Fibroblast of peridontal ligament (primary cell): ENCODE data around the gene KCNK6.
A peak's percentile ranks its signal among the peaks of the same experiment; 100 is the strongest.

Experiments used
- DNase-seq: peaks from one replicate; pipeline ENCODE4 v3.0.0-alpha.2; 2010; ENCODE audit errors: extremely low read depth

The KCNK6 gene

DNA sequence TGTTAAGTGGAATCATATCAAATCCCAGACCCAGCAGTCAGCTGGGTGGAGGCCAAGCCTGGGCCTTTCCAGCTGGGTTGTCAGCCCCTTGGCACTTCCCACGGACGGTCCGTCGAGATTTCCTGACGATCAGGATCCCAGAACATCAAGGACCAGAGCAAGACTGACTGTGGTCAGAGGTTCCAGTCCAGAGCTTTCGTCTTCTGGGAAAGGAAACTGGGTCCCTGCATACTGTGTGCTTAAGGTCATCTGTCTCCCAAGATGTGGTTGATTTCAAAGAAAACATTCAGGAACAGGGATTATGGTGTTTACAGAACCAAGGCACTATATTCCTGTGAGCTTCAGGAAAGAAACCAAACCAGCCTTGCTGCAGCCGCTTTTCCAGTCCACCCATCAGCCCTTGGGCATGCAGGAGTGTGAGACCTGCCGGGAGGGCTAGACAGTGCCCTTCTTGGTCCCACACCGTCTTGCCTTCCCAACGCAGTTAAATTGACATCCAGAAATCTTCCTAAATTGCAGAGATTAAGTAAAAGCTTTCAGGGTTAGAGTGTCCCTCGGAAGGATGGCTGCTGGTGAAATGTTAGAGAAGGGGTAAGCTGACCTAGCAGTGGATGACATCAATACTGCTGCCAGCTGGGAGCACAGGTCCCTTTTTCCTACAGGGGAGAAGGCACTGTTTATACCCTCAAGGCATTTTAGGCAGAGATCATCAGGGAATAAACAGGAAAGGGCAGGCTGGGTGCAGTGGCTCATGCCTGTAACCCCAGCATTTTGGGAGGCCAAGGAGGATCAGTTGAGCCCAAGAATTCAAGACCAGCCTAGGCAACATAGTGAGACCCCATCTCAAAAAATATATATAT lies 20.6 kb upstream of the KCNK6 start:
- peak; percentile 55 for DNase-seq

DNA sequence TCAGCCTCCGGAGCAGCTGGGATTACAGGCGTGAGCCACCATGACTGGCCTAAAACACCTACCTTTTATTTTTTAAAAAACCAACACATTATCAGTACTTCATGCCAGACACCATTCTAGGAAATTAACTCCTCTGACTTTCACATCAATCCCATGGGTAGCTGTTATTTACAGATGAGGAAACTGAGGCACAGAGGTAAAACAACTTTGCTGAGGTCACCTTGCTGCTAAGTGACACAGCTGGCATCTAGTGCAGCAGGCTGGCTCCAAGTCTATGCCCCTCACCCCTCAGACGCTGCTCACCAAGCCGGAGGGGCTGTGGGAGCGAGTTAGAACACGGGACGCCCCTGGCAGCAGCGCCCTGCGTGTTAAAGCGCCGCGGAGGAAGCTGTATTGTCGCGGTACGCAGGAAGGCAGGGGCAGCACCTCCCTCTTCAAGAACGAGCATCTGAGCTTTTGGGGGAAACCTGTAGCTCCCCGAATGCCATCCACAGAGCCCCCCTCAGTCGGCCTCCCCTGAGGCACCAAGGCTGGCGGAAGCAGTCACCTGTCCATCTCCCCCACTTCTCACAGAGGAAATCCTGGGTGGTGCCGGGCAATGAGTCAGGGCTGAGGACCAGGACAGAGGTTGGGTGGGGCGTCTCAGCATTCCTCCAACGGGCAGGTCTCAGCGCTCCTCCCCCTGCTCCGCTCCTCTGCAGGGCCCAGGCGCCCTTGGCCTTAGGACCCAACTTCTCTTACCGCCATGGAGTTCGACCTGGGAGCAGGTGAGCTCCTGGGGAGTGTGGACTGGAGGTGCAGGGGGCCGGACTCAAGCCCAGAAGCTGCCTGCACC lies 15.9 kb upstream of the KCNK6 start, which contains the start of gene C19orf33:
C19orf33 (plus strand) TSS at position 735 of the 835 bp plus-strand sequence; CDS start at position 746, 11 bp downstream.
- DNase-seq: no peak

DNA sequence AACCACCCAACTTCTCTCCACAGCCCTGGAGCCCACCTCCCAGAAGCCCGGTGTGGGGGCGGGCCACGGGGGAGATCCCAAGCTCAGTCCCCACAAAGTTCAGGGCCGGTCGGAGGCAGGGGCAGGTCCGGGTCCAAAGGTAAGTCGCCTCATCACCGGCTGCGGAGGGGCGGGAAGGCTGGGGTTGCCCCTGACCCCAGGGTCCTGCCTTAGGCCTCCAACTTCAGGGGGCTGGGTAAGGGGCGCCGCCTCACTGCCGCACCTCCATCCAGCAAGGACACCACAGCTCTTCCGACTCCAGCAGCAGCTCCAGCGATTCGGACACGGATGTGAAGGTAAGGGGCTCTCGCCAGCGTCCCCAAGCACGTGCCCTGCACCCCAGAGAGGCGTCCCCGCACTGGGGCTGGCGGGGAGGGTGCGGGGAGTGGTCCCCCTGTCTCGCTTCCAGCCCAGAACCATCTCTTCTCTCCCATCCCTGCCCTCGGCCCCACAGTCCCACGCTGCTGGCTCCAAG lies 15.2 kb upstream of the KCNK6 start:
- DNase-seq: no peak

DNA sequence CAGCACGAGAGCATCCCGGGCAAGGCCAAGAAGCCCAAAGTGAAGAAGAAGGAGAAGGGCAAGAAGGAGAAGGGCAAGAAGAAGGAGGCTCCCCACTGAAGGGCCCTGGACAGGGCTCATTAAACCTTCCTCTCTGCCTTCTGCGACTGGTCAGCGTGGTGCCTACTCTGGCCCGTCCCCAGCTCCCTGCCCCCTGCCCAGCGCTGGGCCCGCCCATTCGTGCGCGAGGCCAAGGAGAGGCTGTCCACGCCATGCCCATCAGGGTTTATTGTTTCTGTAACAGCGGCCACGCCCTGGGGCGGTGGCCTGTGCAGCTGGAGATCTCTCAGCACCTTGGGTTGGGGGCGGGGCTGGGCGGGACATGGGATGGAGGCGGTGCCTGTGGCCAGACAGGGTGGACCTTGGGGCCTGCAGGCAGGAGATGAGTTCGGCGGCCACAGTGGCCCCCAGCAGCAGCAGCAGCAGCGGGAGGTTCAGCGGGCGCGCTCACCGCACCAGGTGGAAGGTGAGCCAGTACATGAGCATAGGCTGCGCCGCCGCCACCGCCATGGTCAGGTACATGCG lies 14.7 kb upstream of the KCNK6 start:
- DNase-seq: no peak

DNA sequence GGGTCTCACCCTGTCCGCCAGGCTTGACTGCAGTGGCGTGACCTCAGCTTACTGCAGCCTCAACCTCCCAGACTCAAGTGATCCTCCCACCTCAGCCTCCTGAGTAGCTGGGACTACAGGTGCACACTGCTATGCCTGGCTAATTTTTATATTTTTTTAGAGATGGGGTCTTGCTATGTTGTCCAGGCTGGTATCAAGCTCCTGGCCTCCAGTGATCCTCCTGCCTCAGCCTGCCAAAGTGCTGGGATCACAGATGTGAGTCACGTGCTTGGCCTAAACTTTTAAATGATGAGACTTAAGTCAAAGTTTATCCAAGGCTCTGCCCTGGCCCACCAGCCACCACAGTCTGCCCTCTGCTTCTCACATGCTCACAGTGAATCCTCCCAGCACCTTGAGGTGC lies 13.4 kb upstream of the KCNK6 start:
- DNase-seq: no peak

DNA sequence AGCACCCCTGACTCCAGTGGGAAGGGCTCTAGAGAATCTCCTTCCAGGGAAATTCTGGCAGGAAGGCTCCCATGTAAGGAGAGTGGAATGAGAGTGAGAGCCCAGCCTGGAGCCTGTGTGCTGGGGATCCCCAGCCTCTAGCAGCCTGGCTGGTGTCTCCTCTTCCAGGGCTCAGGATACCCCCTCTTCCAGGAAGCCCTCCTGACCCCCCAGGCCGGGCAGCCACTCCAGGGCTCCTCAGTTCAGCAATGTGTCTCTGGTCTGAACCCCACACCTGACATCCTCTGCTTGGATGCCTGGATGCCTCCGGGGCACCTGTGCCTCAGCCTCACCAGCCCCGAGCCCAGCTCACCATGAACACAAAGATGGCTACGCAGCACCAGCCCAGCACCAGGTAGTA lies 12.6 kb upstream of the KCNK6 start:
- DNase-seq: no peak

DNA sequence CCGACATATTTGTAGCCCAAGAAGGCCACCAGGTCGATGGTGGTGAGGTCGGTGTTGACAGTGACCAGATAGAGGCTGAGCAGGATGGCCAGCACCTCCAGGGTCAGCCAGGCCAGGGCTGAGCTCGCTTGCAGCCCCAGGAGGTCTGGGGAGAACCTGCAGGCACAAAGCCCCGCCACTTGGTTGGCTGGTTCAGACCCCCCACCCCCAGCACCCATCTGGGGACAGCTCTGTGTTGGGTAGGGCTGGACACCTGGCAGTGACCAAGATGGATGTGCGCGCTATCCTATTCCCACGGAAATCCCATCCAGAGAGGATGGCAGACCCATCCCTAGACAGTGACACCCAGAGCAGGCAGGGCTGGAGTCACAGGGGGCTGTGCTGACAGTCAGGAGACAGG lies 12.0 kb upstream of the KCNK6 start:
- DNase-seq: no peak

DNA sequence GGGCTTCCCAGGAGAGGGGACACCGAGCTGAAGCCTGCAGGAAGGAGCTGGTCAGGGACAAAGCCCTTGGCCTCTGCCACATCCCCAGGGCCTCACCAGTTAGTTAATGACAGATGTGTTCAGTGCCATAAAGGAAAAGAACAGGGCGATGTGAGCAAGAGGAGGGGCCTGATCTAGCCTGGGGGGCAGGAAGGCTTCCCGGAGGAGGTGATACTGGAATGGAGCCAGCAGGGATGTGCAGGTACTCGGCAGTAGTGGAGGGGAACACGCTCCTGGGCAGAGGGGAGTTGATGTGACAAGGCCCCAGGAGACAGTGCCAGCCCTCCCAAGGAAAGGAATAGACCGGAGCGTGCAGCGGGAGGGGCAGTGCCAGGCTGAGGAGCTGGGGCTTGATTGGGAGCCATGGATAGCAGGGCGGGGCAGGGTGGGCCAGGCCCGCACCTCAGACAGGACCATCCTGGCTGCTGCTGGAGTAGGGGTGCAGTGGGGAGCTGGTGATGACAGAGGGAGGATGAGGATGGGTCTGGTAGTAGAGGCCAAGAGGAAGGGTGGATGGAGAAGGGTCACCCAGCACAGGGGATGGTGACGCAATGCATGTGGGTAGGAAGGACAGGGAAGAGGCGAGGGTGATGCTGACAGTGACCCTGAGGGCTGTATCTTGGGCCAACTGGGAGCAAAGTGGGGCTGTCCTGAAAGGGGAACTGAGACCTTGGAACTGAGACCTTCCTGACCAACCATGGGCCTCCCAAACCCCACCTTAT lies 11.5 kb upstream of the KCNK6 start:
- no peak for DNase-seq

DNA sequence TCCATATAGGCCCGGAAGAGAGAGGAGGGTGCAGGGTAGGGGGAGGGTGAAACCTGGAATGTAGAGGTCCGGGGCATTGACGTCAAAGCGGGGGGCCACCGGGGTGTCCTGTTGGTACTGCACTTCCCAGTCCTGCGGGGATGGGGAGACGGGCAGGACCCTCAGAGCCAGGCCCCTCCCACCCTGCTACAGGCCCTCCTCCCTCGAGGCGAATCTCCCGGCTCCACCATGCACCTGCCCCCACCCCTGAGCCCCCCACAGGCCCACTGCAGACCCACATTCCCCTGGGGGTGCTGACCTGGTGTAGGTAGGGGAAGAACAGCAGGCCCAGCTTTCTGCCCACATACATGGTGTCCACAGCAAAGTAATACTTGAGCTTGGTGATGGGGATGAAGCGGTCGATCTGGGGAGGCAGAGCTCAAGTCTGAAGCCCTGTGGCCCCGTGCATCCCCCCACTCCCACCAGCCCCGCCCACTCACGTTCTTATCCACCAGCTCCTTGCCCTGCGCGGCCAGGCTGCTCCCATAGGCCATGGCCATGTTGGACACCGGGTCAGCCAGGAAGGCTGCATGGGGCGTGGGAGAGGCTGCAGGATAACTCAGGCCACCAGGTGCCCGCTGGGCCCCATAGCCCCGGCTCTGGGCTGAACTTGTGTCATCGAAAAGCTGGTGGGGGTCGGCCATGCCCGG lies 10.6 kb upstream of the KCNK6 start:
- no peak for DNase-seq

DNA sequence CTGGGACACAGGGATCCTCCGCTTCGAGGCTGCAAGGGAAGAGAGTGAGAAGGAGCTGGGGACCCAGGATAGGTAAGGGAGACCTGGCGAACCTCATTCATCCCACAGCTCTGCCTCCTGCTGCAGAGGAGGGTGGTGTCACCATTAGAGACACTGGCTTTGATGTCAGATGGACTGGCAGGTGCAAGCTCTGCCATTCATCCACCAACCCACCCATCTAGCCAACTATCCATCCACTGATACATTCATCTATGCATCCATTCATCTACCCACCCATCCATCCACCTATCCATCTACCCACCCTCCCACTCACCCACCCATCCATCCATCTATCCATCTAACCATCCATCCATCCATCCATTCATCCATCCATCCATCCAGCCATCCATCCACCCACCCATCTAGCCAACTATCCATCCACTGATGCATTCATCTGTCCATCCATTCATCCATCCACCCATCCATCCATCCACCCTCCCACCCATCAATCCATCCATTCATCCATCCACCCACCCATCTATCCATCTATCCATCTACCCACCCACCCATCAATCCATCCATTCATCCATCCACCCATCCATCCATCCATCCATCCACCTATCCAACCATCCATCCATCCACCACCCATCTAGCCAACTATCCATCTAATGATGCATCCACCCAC lies 9.9 kb upstream of the KCNK6 start:
- no peak for DNase-seq

DNA sequence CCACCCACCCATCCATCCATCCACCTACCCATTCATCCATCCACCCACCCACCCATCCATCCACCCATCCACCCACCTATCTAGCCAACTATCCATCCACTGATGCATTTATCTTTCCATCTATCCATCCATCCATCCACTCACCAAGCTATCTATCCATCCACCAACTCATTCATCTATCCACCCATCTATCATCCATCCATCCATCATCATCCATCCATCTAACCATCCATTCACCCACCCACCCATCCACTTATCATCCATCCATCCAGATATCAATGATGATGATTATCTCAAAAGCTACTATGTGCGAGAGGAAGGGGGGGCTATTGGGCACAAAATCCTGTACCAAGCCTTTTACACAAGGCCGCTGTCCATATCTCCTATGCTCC lies 9.4 kb upstream of the KCNK6 start:
- no peak for DNase-seq

DNA sequence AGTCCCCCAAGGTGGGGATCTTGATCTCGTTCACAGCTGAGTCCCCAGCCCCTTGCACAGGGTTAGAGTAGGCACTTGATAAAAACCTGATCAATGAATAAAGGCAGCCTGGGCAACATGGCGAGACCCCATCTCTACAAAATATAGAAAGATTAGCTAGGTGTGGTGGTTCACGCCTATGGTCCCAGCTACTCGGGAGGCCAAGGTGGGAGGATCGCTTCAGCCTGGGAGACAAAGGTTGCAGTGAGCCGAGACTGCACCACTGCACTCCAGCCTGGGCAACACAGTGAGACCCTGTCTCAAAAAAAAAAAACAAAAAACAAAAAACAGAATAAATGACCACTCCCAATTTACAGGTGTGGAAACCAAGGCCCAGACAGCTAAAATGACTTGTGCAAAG lies 8.7 kb upstream of the KCNK6 start:
- DNase-seq: no peak

DNA sequence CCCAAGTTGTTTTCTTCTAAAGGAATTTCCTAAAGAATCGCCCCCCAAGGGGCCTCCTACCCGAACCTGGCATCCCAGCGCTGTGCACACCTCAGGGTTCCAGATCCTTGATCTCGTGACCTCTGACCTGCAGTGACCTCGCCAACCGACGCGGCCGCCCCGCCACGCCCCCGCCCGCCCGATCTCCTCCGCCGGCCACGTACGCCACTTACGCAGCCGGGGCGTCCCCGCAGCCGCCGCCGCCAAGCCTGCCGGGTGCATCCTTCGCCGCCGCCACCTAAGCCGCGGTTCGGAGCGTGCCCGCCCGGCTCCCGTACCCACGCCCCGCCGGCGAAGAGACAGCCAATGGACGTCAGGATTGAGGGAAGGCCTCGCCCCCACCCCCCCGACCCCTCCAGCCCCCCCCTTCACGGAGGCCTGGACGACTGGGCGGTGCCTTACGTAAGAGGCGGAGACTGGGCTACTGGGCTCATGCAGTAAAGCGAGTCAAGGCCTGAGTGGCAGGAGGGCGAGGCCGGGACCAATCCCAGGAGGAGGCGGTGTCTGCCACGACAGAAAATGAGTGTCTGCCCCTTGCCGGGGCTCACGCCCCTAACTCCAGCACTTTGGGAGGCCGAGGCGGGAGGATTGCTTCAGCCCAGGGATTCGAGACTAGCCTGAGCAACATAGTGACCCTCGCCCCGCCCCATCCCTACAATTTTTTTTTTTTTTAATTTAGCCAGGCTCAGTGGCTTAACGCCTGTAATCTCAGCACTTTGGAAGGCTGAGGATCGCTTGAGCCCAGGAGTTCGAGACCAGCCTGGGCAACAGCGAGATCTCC lies 3.8 kb upstream of the KCNK6 start, which contains the start of gene YIF1B:
YIF1B (minus strand) TSS at position 291 of the 820 bp plus-strand sequence; CDS start at position 261, 30 bp downstream.
- DNase-seq: peak; percentile 95

DNA sequence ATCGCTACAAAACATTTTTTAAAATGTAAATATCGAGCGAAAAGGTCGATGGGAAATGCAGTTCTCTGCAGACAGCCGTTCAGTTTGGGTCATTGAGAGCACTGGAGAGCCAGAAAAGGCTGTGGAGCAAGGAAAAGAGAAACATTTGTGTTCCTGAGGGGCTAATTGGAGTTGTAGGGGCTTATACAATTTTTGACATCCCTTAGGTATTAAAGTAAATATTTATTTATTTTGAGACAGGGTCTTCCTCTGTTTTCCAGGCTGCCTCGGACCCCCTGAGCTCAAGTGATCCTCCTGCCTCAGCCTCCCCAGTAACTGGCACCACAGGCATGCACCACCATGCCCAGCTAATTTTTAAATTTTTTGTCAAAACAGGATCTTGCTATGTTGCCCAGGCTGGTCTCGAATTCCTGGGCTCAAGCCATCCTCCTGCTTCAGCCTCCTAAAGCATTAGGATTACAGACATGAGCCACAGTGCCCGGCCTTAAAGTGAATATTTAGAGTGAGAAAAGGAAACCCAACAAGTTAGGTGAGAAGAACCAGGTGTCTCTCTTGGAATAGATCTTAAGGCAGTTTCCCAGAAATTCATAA lies 3.1 kb upstream of the KCNK6 start:
- DNase-seq: no peak

DNA sequence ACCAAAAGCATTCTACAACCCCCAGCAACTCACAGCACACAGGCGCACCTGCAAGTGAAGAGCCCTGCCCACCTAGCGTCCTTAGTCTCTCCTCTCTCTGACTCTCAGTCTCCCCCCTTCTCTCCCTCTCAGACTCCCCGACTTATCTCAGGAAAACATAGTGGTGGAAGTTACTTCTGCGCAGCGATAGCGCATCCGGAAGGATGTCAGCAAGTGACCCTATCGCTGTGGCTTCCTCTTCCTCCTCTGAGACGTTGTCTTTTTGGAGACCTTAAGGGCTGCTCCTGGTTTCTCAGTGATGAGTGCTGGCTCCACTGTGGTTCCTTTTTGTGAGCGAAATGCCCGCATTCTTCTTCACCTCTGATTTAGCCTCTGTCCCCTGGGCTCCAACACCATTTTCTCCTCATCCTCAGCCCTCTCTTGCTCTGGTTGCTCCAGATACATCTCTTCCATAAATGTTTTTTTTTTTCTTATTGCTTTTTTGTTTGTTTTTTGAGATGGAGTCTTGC lies 2.5 kb upstream of the KCNK6 start:
- no peak for DNase-seq

DNA sequence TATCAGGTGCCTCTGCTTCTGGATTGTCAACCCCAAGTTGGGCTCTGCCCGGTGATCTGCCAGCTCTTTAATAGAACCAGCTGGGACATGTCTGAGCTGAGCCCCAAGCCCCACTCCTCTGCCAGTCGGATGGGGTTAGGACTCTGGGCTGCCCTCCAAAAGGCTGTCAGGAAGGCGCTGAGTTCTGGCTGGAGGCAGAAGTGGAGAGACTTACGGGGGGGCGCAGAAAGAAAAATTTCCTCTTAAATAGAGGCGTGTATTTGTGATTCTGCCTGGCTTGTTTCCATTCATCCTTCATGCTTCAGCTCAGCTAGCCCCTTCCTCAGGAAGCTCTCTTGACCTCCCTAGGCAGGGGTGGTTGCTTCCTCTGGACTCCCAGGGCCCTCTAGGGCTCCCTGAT lies 985 bp upstream of the KCNK6 start:
- no peak for DNase-seq

DNA sequence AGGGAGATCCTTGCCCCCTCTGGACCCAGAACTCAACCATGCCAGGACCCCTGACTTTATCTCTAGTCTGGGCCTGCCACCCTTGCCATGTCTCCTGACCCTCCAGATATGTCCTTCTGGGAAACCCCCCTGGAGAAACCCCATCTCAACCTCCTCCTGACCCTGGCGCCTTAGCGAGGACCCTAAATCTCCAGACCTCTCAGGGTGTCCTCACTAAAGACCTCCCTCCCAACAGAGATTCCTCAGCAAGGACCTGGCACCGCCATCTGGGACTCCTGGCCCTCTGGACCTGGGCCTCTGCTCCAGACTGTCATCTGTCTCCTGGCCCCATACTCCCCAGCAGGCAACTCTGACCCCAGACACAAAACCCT lies 1.3 kb downstream of the KCNK6 start:
- no peak for DNase-seq

DNA sequence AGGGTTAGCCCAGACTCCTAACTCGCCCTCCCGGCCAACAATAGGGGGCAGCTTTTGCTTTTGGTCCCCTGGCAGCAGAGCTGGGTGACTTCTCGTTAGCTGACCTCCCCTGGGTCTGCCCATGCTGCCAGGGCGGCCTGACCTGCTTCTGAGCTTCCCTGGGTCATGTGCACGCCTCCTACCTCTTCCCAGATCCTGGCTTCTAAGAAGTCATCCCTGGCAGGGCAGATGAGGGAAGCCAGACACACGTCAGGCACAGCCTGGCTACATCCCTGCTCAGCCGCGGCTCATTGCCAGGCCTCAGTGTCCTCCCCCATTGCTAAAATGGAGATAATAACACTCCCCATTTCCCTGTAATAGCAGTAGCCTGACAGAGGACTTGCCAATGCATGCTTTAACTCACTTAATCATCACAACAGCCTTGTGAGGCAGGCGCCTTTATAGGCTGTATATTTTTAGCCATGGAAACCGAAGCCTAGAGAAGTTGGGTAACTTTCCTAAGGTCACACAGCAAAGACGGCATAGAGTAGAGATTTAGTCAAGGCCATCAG lies 2.1 kb downstream of the KCNK6 start:
- DNase-seq: peak; percentile 9

DNA sequence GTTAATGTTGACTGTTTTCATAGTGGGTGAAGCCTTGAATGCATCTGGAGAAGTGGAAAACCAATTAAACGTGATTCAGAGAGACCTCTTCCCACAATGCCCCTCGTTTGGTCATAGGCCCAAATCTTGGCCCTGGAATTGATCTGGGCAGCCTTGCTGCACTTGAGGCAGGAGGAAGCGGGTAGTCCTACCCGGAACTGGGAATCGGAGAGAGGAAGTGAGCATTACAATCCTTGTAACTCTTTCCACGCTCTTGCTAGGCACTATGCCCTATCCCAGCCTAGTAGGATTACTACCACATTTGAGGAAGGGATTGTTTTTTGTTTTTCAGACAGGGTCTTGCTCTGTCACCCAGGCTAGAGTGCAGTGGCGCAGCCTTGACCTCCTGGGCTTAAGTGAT lies 3.6 kb downstream of the KCNK6 start:
- DNase-seq: no peak
